Measurements from ENCODE around the gene FAM110C.

- no peak for TF ChIP-seq CTCF (IDR thresholded peaks at IDR 0.05 in 2 of 3, conservative IDR thresholded peaks at IDR 0.05 in 1 of 3; ENCODE audit: insufficient read depth in 2 of 3, low read depth in 1 of 3, low read length in 3 of 3)
- no peak for TF ChIP-seq ZNF668 (CRISPR knock-in tag; IDR thresholded peaks at IDR 0.05)
- no peak for TF ChIP-seq THRAP3 (IDR thresholded peaks at IDR 0.05; ENCODE audit: borderline replicate concordance)
Measured at GRCh38 chr2:46131-46470, 204 bp downstream of the FAM110C start.

Measured in K562 (cell line).